Stomach (tissue), 9 donors: Measurements from ENCODE around the gene TMEM115. TPM values are rescaled to one million over a fixed set of nuclear protein-coding genes. Genes with fewer than 3 reads are reported as not detected.

Source experiments
- DNase-seq, 2 donors: peaks; one replicate each; pipeline versions ENCODE4 v3.0.0 to v3.0.0-alpha.2; 2013 to 2019
- H3K27ac ChIP-seq, 5 donors: fragments of 200-600 bp in 4 of 5; sonication (generic) in 4 of 5; one replicate each; pipeline ENCODE4 v1.5.1; 2013 to 2019; ENCODE audit warnings: mild to moderate bottlenecking in 1 of 5, moderate library complexity in 1 of 5
- H3K27me3 ChIP-seq, 3 donors: fragments of 200-600 bp; sonication (generic); one replicate each; pipeline ENCODE4 v1.5.1; 2017 to 2019; ENCODE audit warnings: mixed run types in 1 of 3
- H3K36me3 ChIP-seq, 4 donors: fragments of 200-600 bp; sonication (generic); 1 replicate in 3 of 4; 2 replicates in 1 of 4; pipeline ENCODE4 v1.5.1; 2016 to 2019
- H3K4me1 ChIP-seq, 4 donors: fragments of 200-600 bp; sonication (generic); one replicate each; pipeline ENCODE4 v1.5.1; 2016 to 2019
- H3K4me3 ChIP-seq, 4 donors: fragments of 200-600 bp; sonication (generic) in 3 of 4; one replicate each; pipeline ENCODE4 v1.5.1; 2016 to 2019; ENCODE audit warnings: mild to moderate bottlenecking in 1 of 4
- H3K9me3 ChIP-seq, 4 donors: fragments of 200-600 bp; sonication (generic); one replicate each; pipeline ENCODE4 v1.5.1; 2016 to 2019
- EP300 ChIP-seq: sonication (generic); formaldehyde crosslinking; IDR thresholded peaks from one replicate; pipeline ENCODE4 v1.6.1; 2017; ENCODE audit warnings: antibody characterized with exemption
- POLR2A ChIP-seq, 4 donors: fragments of 450-650 bp; IDR thresholded peaks; one replicate each; pipeline ENCODE4 v1.6.1; 2016; ENCODE audit warnings: antibody characterized with exemption in 4 of 4, control low read depth in 2 of 4, mild to moderate bottlenecking in 1 of 4, moderate library complexity in 1 of 4
- POLR2AphosphoS5 ChIP-seq, 3 donors: sonication (generic); formaldehyde crosslinking; IDR thresholded peaks; one replicate each; pipeline ENCODE4 v1.6.1; 2016; ENCODE audit warnings: antibody characterized with exemption in 3 of 3
- WGBS, 5 donors: extraction: QIAGEN DNeasy Blood & Tissue Kit in 3 of 5; methylation state at CpG; one replicate each; pipeline versions ENCODE4 v1.1.5 to v1.1.7; 2013 to 2018; 5-methylcytosine and 5-hydroxymethylcytosine counted together
- intact Hi-C: fragments of 100-400 bp; cut with DNase I; formaldehyde crosslinking; loops from one replicate; pipeline ENCODE4 v1.15.1; 2023; ENCODE audit warnings: low total_unique reads
- polyA plus RNA-seq, 3 donors: library from polyadenylated mRNA; stranded (reverse); fragments of 200-250 nt; gene quantifications; one replicate each; pipeline ENCODE4 v1.2.3, GENCODE V29; 2013
- total RNA-seq, 5 donors: library from RNA; depleted of rRNA; stranded (reverse); fragments of >200 nt; gene quantifications; one replicate each; pipeline versions ENCODE4 v1.1.0 to v1.2.3, GENCODE V29; 2014 to 2016
- TF ChIP-seq, protein P1 (sequence below), 7 experiments: fragments of 450-650 bp in 4 of 7; fragments of 200-600 bp in 3 of 7; sonication (generic) in 3 of 7; IDR thresholded peaks; one replicate each; pipeline ENCODE4 v1.5.1; 2016 to 2019; ENCODE audit warnings: antibody characterized with exemption in 7 of 7, control low read depth in 2 of 7, mild to moderate bottlenecking in 1 of 7
- donor health status: healthy with polysubstance abuse.
- donor health status: Bipolar disorder and iron deficiency.
- donor health status: healthy.

TMEM115 gene
- total and polyA plus RNA-seq, 8 donors = 14.6 to 128 (median 27.4) TPM

DNA sequence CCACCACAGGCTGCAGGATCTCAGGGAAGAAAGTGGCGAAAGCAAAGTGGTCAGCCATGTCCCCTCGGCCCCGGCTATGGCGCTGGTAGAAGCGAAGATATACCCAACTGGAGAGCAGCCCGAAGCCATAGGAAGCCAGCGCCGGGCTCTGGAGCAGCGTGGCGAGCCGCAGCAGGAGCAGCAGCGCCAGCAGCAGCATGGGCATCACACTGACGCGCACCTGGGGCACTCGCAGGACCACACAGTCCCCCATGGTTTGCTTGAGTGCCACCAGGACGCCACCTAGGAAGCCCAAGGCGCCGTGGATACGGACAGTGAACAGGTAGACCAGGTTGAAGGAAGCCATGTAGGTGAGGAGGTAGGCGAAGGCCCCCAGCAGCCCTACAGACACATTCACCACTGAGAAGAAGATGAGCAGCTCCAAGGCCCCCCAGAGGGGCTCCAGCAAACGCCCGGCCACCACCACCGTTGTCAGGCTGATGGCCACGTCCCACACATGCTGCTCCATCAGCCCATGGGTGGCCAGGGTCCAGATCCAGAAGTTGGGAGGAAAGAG lies 888 bp downstream of the TMEM115 start:
- Histone ChIP-seq H3K27ac (peak overlapping the region; percentile 86 to 92 (median 91)), H3K27me3 (no peaks in the 10 kb centered on the region), H3K9me3 (no peaks in the 10 kb centered on the region), H3K4me1 (peaks cover 35 to 62% (median 50%) of the 10 kb centered on the region in 4 donors), H3K36me3 (peaks cover 29 to 47% (median 35%) of the 10 kb centered on the region in 4 donors), H3K4me3 (peak overlapping the region; percentile 68 to 89 (median 84))
- DNase-seq = no peak
- intact Hi-C loops = no loop called here
- 20 to 40% (median 32%) methylated on average over 13 to 24 of the region's 24 CpGs for WGBS, 5 donors
- no peak for TF ChIP-seq POLR2A (IDR thresholded peaks at IDR 0.05)
- TF ChIP-seq, protein P1, sequence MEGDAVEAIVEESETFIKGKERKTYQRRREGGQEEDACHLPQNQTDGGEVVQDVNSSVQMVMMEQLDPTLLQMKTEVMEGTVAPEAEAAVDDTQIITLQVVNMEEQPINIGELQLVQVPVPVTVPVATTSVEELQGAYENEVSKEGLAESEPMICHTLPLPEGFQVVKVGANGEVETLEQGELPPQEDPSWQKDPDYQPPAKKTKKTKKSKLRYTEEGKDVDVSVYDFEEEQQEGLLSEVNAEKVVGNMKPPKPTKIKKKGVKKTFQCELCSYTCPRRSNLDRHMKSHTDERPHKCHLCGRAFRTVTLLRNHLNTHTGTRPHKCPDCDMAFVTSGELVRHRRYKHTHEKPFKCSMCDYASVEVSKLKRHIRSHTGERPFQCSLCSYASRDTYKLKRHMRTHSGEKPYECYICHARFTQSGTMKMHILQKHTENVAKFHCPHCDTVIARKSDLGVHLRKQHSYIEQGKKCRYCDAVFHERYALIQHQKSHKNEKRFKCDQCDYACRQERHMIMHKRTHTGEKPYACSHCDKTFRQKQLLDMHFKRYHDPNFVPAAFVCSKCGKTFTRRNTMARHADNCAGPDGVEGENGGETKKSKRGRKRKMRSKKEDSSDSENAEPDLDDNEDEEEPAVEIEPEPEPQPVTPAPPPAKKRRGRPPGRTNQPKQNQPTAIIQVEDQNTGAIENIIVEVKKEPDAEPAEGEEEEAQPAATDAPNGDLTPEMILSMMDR (IDR thresholded peaks at IDR 0.05) = no peak
- no peak for TF ChIP-seq EP300
- TF ChIP-seq POLR2AphosphoS5 (IDR thresholded peaks at IDR 0.05) = no peak

DNA sequence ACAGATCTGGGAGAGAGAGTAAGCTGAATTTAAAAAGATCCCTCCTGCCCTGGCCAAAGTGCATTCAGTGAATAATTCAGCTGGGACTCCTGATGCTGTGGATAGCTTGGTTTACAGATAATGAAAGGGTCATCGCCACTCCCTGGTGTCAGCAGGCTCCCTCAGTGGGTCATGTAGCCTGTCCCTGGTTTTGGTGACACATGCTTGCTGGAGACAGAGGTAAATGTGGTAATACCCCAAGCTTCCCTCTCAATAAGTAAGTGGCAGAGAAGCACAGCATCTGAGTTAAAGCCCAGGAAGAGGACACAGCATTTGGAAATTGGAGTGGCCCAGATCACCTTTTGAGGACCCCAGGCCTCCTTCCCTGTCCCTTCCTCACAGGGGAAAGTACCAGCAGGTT lies 1.8 kb downstream of the TMEM115 start:
- Histone ChIP-seq H3K4me3 (peak overlapping the region; percentile 68 to 89 (median 84)), H3K9me3 (no peaks in the 10 kb centered on the region), H3K27ac (peak overlapping the region in 4 of 5 donors; percentile 7 to 92 (median 90)), H3K36me3 (peaks cover 33 to 53% (median 44%) of the 10 kb centered on the region in 4 donors), H3K27me3 (no peaks in the 10 kb centered on the region), H3K4me1 (peaks cover 39 to 69% (median 56%) of the 10 kb centered on the region in 4 donors)
- intact Hi-C loops = no loop called here
- TF ChIP-seq, protein P1 (IDR thresholded peaks at IDR 0.05) = no peak
- no peak for TF ChIP-seq POLR2A (IDR thresholded peaks at IDR 0.05)
- TF ChIP-seq POLR2AphosphoS5 (IDR thresholded peaks at IDR 0.05) = no peak
- no peak for TF ChIP-seq EP300
- WGBS, 5 donors = 50 to 73% (median 65%) methylated on average over 1 of the region's 1 CpG
- no peak for DNase-seq

DNA sequence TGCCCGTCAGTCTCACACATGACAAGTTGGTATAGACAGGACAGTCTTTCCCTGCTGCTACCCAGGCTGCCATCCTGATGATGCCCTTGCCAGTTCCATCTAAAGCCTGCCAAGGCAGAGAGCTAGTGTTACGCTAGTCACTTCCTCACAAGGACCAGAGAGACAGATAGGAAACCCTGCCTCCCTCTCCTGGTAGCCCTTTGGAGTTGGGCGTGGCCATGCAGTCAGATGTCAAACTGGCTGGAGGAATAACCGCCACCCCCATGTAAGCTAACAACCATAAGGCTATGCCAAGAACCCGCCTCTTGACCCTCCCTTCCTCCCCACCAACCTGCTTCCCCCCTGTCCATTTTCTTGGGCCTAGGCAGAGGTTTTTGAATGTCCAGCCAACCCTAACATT lies 2.8 kb downstream of the TMEM115 start:
- TF ChIP-seq, protein P1 (IDR thresholded peaks at IDR 0.05) = no peak
- peak in 1 of 3 donors; percentile 28 for TF ChIP-seq POLR2AphosphoS5 (IDR thresholded peaks at IDR 0.05)
- TF ChIP-seq POLR2A (IDR thresholded peaks at IDR 0.05) = no peak
- no peaks in the 10 kb centered on the region for H3K27me3 ChIP-seq
- peak overlapping the region; percentile 10 to 92 (median 89) for H3K27ac ChIP-seq
- no peaks in the 10 kb centered on the region for H3K9me3 ChIP-seq
- peak; percentile 60 to 71 for DNase-seq
- intact Hi-C loops = no loop called here
- WGBS, 5 donors = 27 to 46% (median 35%) methylated on average over 4 to 5 of the region's 5 CpGs
- H3K4me1 ChIP-seq = peaks cover 42 to 79% (median 64%) of the 10 kb centered on the region in 4 donors
- H3K36me3 ChIP-seq = peaks cover 33 to 53% (median 44%) of the 10 kb centered on the region in 4 donors
- H3K4me3 ChIP-seq = peak overlapping the region; percentile 68 to 89 (median 84)

DNA sequence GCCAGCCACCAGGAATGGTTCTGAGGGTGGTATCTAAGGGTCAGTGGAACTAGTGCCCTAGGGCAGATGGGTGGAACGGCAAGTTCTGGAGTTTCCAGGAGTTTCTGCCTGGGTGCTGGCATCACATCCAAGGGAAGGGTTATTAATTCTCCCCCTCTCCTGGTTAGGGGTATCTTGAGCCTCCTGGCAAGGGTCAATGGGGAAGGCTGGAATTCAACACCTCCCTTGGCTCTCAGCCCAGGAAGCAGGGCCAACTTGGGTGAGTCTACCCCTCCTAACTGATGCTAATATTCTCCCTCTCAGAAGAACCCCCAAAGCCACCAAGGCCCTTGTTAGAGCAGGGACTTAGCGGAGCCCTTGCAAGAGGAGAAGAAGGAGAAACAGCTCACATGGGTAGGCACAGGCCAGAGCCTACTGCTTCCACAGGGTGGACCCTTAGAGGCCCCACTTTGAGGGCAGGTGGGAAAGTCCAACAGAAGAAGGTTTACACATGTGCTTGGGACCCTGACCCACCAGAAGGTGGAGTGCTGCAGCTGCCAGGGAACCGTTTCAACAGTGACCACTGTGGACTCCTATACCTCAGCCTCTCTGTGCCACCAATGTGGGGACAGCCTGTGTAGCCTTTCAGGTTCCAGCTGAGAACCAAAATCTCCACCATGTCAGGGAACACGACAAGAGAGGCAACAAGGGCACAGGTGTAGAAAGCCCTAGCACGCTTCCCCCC lies 3.3 kb downstream of the TMEM115 start:
- Histone ChIP-seq H3K4me3 (peak overlapping the region; percentile 68 to 89 (median 84)), H3K27me3 (no peaks in the 10 kb centered on the region), H3K36me3 (peaks cover 33 to 53% (median 44%) of the 10 kb centered on the region in 4 donors), H3K27ac (peak overlapping the region; percentile 13 to 92 (median 30)), H3K4me1 (peaks cover 48 to 84% (median 69%) of the 10 kb centered on the region in 4 donors), H3K9me3 (no peaks in the 10 kb centered on the region)
- 46 to 69% (median 51%) methylated on average over 5 of the region's 5 CpGs for WGBS, 5 donors
- TF ChIP-seq POLR2AphosphoS5 (IDR thresholded peaks at IDR 0.05) (no peak), POLR2A (IDR thresholded peaks at IDR 0.05) (no peak), EP300 (no peak)
- TF ChIP-seq, protein P1 (IDR thresholded peaks at IDR 0.05) = no peak
- peak in 1 of 2 donors; percentile 40 for DNase-seq
- intact Hi-C loops = no loop called here
